Measurements from ENCODE around the gene RSPH6A. TPM values are rescaled to one million over a fixed set of nuclear protein-coding genes. Genes with fewer than 3 reads are reported as not detected.

Gene RSPH6A
- total RNA-seq, 1 donor from 2014 or later = 0.61 TPM

DNA sequence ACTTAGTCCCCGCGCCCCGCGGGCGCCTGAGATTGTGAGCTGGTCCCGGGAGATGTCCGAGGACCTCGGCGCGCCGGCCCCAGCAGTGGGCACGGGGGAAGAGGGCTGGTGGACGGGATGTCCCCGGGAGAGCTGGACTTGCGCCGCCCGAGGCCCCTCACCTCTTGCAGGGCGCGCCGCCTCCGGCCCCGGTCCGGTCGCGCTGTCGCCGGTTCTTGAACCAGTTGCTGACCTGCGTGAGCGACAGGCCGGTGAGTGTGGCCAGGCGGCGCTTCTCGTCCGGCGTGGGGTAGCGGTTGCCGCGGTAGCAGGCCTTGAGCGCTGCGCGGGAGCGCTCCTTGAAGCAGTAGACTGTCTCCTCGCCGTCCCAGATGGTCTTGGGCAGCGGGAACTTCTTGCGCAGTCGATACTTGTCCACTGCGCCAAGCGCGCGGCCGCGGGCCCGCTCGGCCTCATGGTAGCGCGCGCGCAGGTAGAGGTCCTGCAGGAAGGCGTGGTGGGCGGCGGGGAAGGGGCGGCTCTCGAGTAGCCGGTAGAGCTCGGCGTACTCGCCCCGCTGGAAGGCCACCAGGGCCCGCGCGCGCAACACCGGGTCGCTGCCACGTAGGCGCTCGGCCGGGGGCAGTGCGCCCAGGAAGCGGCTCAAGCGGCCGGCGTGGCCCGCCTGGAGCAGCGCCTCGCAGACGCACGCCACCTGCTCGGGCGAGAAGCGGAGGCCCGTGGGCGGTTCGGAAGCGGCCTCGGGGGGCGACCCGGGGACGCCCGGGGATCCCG lies 47.0 kb downstream of the RSPH6A start:
- DNase-seq = peak; percentile 63
- TF ChIP-seq CTCF (IDR thresholded peaks at IDR 0.05; ENCODE audit: partially characterized antibody, unreplicated experiment) = no peak
- H3K4me3 Mint-ChIP-seq (ENCODE audit: unreplicated experiment) = peak overlapping the region; percentile 77
- H3K27ac Mint-ChIP-seq (ENCODE audit: unreplicated experiment) = no peak overlapping the region
- peaks cover 18% of the 10 kb centered on the region for H3K9me3 Mint-ChIP-seq (ENCODE audit: unreplicated experiment)
- peaks cover 5% of the 10 kb centered on the region for H3K4me1 Mint-ChIP-seq (ENCODE audit: low read depth, unreplicated experiment)
- peaks cover 21% of the 10 kb centered on the region for H3K27me3 Mint-ChIP-seq (ENCODE audit: unreplicated experiment)
- no peaks in the 10 kb centered on the region for H3K36me3 Mint-ChIP-seq (ENCODE audit: unreplicated experiment)

DNA sequence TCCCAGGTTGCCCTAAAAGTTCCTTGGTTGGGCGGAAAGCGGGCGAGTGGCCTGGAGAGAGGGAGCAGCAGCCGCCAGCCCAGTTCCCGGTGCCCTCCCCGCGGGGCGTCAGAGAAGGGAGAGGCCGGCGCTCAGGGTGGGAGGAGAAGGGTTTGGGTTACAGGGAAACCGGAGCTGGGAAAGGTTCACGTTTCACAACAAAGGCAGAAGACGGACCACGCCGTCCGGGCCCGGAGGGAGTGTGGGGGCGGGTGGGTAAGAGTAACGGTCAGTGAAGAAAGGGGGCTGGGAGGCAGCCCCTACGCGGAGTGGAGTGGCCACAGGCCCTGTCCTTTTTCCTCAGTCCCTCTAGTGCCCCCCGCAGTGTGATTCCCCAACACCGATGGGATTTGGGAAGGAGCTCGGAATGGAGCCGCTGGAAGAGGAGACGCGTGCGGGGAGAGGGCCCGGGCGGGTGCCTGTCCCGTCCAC lies 47.7 kb downstream of the RSPH6A start:
- TF ChIP-seq CTCF (IDR thresholded peaks at IDR 0.05; ENCODE audit: partially characterized antibody, unreplicated experiment) = no peak
- peak overlapping the region; percentile 65 for H3K4me3 Mint-ChIP-seq (ENCODE audit: unreplicated experiment)
- H3K9me3 Mint-ChIP-seq (ENCODE audit: unreplicated experiment) = peaks cover 16% of the 10 kb centered on the region
- no peaks in the 10 kb centered on the region for H3K36me3 Mint-ChIP-seq (ENCODE audit: unreplicated experiment)
- DNase-seq = peak; percentile 46
- H3K4me1 Mint-ChIP-seq (ENCODE audit: low read depth, unreplicated experiment) = peaks cover 5% of the 10 kb centered on the region
- H3K27ac Mint-ChIP-seq (ENCODE audit: unreplicated experiment) = no peak overlapping the region
- peaks cover 19% of the 10 kb centered on the region for H3K27me3 Mint-ChIP-seq (ENCODE audit: unreplicated experiment)

- Mint-ChIP-seq H3K4me3 (ENCODE audit: unreplicated experiment) (peak overlapping the region; percentile 65), H3K4me1 (ENCODE audit: low read depth, unreplicated experiment) (peaks cover 5% of the 10 kb centered on the region), H3K27ac (ENCODE audit: unreplicated experiment) (no peak overlapping the region), H3K27me3 (ENCODE audit: unreplicated experiment) (peaks cover 17% of the 10 kb centered on the region), H3K9me3 (ENCODE audit: unreplicated experiment) (peaks cover 10% of the 10 kb centered on the region), H3K36me3 (ENCODE audit: unreplicated experiment) (no peaks in the 10 kb centered on the region)
- TF ChIP-seq CTCF (IDR thresholded peaks at IDR 0.05; ENCODE audit: partially characterized antibody, unreplicated experiment) = no peak
- no peak for DNase-seq
Measured at GRCh38 chr19:45766869-45767346, 48.2 kb downstream of the RSPH6A start.

GRCh38 chr19:45766296-45766868 lies 48.7 kb downstream of the RSPH6A start:
- H3K9me3 Mint-ChIP-seq (ENCODE audit: unreplicated experiment) = peaks cover 10% of the 10 kb centered on the region
- no peak for TF ChIP-seq CTCF (IDR thresholded peaks at IDR 0.05; ENCODE audit: partially characterized antibody, unreplicated experiment)
- no peaks in the 10 kb centered on the region for H3K36me3 Mint-ChIP-seq (ENCODE audit: unreplicated experiment)
- H3K27ac Mint-ChIP-seq (ENCODE audit: unreplicated experiment) = no peak overlapping the region
- DNase-seq = no peak
- H3K4me3 Mint-ChIP-seq (ENCODE audit: unreplicated experiment) = no peak overlapping the region
- peaks cover 17% of the 10 kb centered on the region for H3K27me3 Mint-ChIP-seq (ENCODE audit: unreplicated experiment)
- peaks cover 5% of the 10 kb centered on the region for H3K4me1 Mint-ChIP-seq (ENCODE audit: low read depth, unreplicated experiment)

Data from glutamatergic neuron (in vitro differentiated cells).